GM18517 (cell line): ENCODE results near the gene LRRN2.
"Not testable (repeated sequence)": the region's sequence is repeated elsewhere in the genome, so short reads cannot be mapped to it uniquely, and the experiment has no call there.

Experiments used
- ATAC-seq: cut with Tn5 transposase; IDR thresholded peaks from one replicate; pipeline ENCODE4 v1.9.1; 2021; ENCODE audit warnings: mild to moderate bottlenecking, moderate library complexity; ENCODE audit not compliant: unreplicated experiment

Gene LRRN2

DNA sequence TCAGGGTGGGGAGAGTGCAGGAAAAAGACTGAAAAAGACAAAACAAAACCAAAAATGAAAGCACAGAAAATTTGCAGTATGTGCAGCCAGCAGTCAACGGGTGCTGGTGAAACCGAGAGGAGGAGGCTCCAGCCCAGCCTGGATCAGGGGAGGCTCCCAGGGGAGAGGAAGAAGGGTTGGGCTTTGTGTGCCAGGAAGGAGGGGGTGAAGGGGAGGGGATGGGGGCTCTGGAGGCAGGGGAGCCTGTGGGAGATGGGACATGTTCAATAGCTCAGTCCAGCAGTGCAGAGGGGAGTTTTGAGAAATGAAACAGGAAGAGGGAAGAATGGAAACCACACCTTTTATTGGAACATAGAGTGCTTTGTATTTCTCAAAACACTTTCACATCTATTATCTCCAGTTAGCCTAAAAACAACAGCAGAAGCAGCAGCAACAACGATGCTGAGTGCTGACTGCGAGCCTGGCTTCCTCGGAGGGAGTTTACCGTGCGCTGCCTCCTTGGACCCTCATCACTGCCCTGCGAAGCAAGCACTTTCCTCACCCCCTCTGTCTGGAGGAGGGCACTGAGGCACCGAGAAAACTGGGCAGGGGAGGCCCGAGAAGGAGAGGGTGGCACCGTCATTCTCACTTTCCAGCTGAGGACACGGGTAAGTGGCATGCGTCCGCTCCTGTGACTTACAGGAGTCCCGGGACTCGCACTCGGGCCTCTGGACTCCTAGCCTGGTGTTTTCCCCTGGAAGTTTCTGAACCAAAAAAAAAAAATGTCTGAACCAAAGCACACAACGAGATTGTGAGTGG lies 106.5 kb downstream of the LRRN2 start:
- peak; percentile 75 for ATAC-seq

- no peak for ATAC-seq
These were observed 107.6 kb downstream of the LRRN2 start for GRCh38 chr1:204577794-204578478.

GRCh38 chr1:204576422-204576821 lies 109.1 kb downstream of the LRRN2 start:
- no peak for ATAC-seq

- ATAC-seq = no peak
These were observed 110.0 kb downstream of the LRRN2 start for GRCh38 chr1:204575221-204576190.

DNA sequence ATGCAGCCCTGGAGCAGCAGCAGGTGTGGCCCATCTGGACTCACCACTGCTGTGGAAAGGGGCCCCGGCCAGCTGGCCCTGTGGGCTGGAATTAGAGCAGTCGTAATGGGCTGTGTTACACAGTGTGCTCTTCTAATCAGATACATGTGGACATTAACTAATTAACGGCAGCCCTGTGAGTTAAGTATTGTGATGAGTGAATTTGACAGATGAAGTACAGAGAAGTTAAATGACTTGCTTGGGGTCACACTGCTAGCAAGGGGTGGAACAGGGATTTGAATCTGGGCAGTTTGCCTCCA lies 110.7 kb downstream of the LRRN2 start:
- no peak for ATAC-seq

DNA sequence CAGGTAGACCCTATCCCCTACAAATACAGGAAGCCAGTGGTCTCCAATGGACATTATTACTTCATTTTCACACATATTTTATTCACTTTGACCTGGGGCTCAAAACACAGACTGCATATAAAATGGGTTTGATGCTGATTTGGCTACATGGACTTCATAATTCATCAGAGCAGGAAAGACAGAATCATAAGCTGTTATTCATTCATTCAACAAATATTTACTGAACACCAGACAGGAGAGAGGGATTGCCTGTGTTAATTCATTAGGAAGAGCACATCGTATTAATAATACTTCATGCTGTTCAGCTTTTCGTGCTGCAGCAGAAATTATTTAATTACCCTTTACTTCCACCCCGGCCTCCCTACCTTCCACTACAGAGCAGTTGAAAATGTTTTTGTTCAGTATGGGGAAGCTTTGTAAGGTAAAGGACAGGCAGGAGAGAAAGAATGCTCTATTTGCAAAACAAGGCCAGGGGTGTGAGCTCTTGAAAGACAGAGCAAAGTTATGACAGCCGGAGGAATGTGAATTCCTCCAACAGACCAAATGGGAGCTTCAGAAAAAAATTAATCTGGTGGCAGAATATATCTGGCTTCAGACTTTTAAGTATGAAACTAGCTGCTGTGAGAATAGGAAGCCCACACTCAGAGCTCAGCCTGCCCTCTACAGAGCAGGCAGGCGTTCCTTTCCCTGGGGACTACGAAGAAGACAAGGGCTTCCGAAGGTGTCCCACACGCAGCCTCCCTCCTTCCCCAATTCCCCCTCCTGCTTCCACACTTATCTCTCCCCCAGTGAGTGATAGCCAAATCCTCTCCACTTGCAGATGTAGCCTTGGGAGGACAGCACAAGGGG lies 111.3 kb downstream of the LRRN2 start:
- no peak for ATAC-seq

DNA sequence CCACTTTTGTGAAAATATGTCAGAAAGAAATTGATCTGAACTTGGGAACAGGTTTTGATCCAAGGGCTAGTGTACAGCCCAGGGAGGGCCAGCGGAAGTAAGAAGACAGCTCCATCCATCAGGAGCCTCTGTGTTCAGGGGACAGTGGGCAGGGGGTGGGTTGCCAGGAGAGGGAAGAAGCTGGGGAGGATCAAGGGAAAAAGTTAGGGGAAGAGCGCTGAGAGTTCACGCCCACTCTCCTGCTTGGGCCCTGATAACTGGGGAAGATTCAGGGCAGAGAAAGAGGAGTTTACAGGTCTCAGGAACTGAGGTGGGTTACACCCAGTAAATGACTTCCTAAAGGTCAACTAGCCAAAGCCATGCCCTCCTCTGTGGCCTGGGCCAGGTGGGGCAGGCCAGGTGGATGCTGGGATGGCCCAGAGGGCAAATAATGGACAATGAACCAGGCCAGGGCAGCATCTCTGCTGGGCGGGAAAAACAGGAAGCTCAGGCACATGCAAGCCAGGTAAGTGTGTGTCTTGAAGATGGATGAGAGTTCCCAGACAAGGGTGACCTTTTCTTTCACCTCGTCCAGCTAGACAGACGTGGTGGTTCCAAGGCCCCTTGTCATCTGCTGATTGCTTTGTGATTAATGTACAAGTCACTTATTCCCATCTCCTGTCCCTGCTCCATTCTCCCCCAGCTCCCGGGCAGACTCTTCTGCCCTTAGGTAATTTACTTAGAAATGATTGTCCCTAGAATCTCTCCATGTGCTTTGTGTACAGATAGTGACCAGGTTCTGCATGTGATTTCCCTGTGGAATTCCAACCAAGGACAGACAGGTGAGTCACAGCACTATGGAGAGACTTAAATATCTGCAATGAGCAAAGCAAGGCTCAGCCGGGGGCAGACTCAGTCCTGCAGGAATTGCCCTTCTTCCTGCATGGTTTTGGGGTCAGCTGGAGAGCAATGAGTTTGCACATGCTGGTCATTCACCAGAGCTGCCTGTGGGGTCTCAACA lies 112.3 kb downstream of the LRRN2 start:
- ATAC-seq = no peak

DNA sequence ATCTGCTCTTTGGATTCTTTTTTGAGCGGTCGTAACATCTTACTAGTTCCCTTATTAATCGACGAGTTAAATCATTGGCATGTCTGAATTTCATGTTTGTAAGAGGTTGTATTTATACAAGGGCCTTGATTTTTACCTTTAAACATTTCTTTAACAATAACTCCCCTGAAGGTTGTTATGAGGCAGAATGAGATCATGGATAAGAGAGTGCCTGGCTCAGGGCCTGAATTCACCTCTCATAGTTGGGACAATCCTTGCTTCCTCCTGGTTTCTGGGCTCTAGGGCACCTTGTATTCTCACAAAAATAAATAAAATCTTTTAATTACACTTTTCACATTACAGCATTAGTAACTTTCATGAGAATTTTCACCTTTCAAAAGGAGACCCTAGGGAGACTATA lies 113.9 kb downstream of the LRRN2 start:
- ATAC-seq = no peak

GRCh38 chr1:204571128-204571527 lies 114.4 kb downstream of the LRRN2 start:
- no peak for ATAC-seq

GRCh38 chr1:204570021-204570420 lies 115.5 kb downstream of the LRRN2 start:
- ATAC-seq = not testable (repeated sequence)

DNA sequence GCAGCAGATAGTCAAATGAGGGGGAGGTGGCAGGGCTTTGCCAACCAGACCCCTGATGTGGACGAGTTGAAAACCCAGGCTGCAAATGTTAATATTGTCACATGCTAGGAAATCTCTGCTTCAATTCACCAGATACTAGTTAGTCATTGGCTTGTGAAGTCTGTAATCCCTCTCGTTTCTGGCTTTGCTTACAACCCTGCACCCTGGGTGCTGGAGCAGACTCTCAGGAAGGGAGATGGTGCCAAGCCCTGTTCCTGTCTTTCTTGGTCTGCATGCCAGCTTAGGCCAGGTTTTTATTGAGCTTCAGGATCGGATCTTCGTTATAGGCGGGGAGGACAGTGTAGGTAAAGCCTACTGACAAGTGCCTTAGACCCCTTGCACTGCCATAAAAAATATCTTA lies 116.1 kb downstream of the LRRN2 start:
- no peak for ATAC-seq

DNA sequence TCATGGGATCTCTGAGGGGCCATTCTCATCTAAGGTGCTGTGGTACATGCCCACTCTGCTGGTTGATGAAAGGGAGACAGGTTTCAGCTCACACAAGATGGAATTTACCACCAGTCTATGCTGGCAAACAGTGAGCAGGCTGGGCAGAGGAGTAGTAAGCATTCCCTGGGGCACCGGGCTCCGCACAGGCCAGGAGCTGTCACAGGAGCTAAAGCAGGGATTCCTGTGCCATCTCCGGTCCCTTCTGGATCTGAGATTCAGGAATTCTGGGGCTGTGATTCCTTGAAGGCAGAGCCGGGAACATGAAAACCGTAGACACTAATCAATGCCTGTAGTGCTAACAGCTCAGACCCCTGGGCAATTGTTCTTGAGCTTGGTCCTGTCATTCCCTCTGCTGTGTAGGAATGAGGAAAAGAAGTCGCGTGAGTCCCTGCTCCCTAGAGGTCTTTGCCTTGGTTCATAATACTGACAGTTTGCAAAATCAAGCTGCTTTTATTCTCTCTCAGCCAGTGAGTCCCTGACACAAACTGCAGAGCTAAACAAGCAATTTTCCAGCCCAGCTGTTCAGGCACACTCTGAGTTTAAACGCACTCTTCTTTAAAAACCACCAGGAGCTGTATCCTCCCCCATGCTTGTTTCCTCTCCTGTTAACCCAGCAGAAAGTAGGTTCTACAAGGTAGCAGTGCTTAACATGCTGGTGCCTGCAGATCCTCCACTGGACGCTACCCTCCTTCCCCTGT lies 116.8 kb downstream of the LRRN2 start:
- no peak for ATAC-seq
